IgD-negative memory B cell (primary cell): ENCODE measurements around the gene NELFCD. TPM values are rescaled to one million over a fixed set of nuclear protein-coding genes. Genes with fewer than 3 reads are reported as not detected.

Source experiments
- H3K27ac Mint-ChIP-seq, 3 donors: one replicate each; pipeline ENCODE4 v1.8.0; 2020 to 2022; ENCODE audit warnings: mild to moderate bottlenecking in 3 of 3, mixed read lengths in 3 of 3, moderate library complexity in 1 of 3
- H3K27me3 Mint-ChIP-seq: one replicate; pipeline ENCODE4 v1.8.0; 2021; ENCODE audit warnings: mixed read lengths
- H3K36me3 Mint-ChIP-seq: one replicate; pipeline ENCODE4 v1.8.0; 2020; ENCODE audit warnings: mild to moderate bottlenecking, mixed read lengths
- H3K4me1 Mint-ChIP-seq, 3 donors: one replicate each; pipeline ENCODE4 v1.8.0; 2020 to 2022; ENCODE audit warnings: mixed read lengths in 3 of 3, mild to moderate bottlenecking in 1 of 3
- H3K4me3 Mint-ChIP-seq, 4 donors: one replicate each; pipeline ENCODE4 v1.8.0; 2020 to 2022; ENCODE audit warnings: mild to moderate bottlenecking in 4 of 4, mixed read lengths in 4 of 4, moderate library complexity in 3 of 4
- H3K9me3 Mint-ChIP-seq, 3 donors: one replicate each; pipeline ENCODE4 v1.8.0; 2020 to 2021; ENCODE audit warnings: mixed read lengths in 3 of 3, mild to moderate bottlenecking in 1 of 3
- polyA plus RNA-seq: library from polyadenylated mRNA; unstranded; fragments of 300-500 nt; fragmentation: Illumina TruSeq; gene quantifications from one replicate; pipeline ENCODE4 v1.2.3, GENCODE V29; 2021

NELFCD gene
- polyA plus RNA-seq, 1 donor from 2014 or later, result 79.6 TPM

DNA sequence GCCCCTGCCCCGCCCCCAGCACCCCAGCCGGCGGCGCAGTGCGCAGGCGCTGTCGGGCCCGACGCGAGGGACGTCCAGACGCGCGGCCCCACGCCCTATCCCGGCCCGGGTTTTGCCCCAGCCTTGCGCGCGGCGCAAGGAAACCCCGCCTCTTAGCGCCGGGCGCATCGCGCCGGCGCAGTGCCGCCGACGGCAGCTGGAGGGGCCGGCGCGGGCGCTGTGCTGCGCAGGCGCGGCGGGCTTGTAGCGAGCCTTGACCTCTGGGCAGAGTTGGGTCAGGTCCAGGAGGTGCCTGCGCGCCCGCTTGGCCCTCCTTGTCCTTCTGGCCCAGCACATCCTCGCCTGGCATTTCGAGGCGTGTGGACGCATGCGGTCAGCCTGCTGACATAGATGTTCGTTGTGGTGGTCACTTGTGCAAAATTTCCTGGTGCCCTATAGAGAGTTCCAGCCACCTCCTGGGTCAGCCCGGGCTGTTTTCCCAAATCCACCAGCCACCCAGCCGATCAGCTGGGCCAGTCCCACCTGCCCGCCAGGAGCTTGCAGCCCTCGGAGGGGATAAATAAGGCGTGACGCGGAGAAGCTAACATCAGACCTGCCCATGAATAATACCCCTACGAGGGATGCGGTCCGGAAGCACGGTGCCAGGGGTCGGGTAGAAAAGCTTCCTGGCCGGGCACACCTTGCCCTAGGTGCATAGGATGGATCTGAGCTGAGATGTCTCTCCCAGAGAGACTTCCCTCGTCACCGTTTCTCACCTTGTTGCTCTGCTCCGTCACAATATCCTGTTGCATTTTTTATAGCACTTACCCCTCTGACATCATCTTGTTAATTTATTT is 62.0 kb downstream of the NELFCD start:
- Mint-ChIP-seq H3K9me3 (no peaks in the 10 kb centered on the region), H3K4me3 (peak overlapping the region; percentile 82 to 97 (median 94)), H3K27me3 (no peaks in the 10 kb centered on the region), H3K4me1 (peaks cover 37 to 50% (median 45%) of the 10 kb centered on the region in 3 donors), H3K36me3 (no peaks in the 10 kb centered on the region), H3K27ac (peak overlapping the region; percentile 85 to 95 (median 94))

GRCh38 chr20:59043698-59044097 is 62.6 kb downstream of the NELFCD start:
- no peaks in the 10 kb centered on the region for H3K9me3 Mint-ChIP-seq
- H3K4me1 Mint-ChIP-seq, result peaks cover 37 to 55% (median 45%) of the 10 kb centered on the region in 3 donors
- H3K27me3 Mint-ChIP-seq, result no peaks in the 10 kb centered on the region
- H3K36me3 Mint-ChIP-seq, result no peaks in the 10 kb centered on the region
- peak overlapping the region; percentile 32 to 94 (median 85) for H3K27ac Mint-ChIP-seq
- H3K4me3 Mint-ChIP-seq, result peak overlapping the region; percentile 82 to 94 (median 90)

DNA sequence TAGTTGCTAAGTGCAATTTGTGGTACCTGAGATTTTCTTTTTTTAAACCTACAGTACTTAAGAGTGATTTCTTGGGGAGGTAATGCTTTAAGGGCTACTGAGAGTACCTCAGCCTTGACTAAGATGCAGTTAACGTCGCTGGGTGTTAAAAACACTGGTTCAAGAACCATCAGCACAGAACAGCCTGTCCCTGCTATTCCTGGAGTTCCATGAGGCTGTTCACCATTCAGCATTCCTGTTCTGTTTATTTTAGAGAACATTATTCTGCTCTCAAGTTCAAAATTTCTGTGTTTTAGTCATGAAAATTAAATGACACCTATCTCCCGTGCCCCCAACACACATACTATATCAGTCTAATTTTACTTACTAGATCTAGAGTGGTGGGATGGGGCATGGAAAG is 63.2 kb downstream of the NELFCD start:
- H3K27me3 Mint-ChIP-seq, result peaks cover under 1% of the 10 kb centered on the region
- no peaks in the 10 kb centered on the region for H3K36me3 Mint-ChIP-seq
- no peaks in the 10 kb centered on the region for H3K9me3 Mint-ChIP-seq
- H3K27ac Mint-ChIP-seq, result peak overlapping the region in 2 of 3 donors; percentile 85 to 94
- peak overlapping the region in 1 of 4 donors; percentile 82 for H3K4me3 Mint-ChIP-seq
- H3K4me1 Mint-ChIP-seq, result peaks cover 32 to 49% (median 40%) of the 10 kb centered on the region in 3 donors

Other genes starting within 250 kb of the NELFCD start
- gene GNAS-AS1, start 130.4 kb upstream of the NELFCD start, polyA plus RNA-seq, result not detected
- 203 TPM for gene GNAS, start 128.5 kb upstream of the NELFCD start, polyA plus RNA-seq
- gene CTSZ, start 26.0 kb downstream of the NELFCD start, polyA plus RNA-seq, result 34.7 TPM
- gene TUBB1, start 38.2 kb downstream of the NELFCD start, polyA plus RNA-seq, result 7.8 TPM
- 103 TPM for gene ATP5F1E, start 51.1 kb downstream of the NELFCD start, polyA plus RNA-seq
- 36.5 TPM for gene PRELID3B, start 61.5 kb downstream of the NELFCD start, polyA plus RNA-seq
- gene ZNF831, start 182.6 kb downstream of the NELFCD start, polyA plus RNA-seq, result 1.2 TPM